ENCODE data around the gene UBTF.

UBTF gene

GRCh38 chr17:44197107-44197506 lies 22.4 kb downstream of the UBTF start:
- no peak for DNase-seq

GRCh38 chr17:44193326-44194084 lies 26.0 kb downstream of the UBTF start:
- no peak for DNase-seq

- no peak for DNase-seq
These were observed 26.7 kb downstream of the UBTF start for GRCh38 chr17:44192750-44193149.

GRCh38 chr17:44191941-44192496 lies 27.5 kb downstream of the UBTF start:
- no peak for DNase-seq

GRCh38 chr17:44191369-44191768 lies 28.1 kb downstream of the UBTF start:
- no peak for DNase-seq

GRCh38 chr17:44190481-44190880 lies 29.0 kb downstream of the UBTF start:
- DNase-seq = no peak

GRCh38 chr17:44188576-44189403 lies 30.7 kb downstream of the UBTF start:
- DNase-seq = no peak

- DNase-seq = no peak
These were observed 32.2 kb downstream of the UBTF start for GRCh38 chr17:44187131-44187899.

- DNase-seq = peak; percentile 97
These were observed 33.0 kb downstream of the UBTF start, which contains the start of gene TMUB2 for GRCh38 chr17:44186307-44187130. Gene TMUB2, plus strand, starts transcription at chr17:44186972. Its CDS starts 737 bp downstream, at chr17:44187709.

- DNase-seq = no peak
These were observed 35.2 kb downstream of the UBTF start for GRCh38 chr17:44184212-44184810.

- no peak for DNase-seq
These were observed 36.5 kb downstream of the UBTF start for GRCh38 chr17:44183024-44183423.

- no peak for DNase-seq
These were observed 41.3 kb downstream of the UBTF start for GRCh38 chr17:44178133-44178532.

GRCh38 chr17:44177640-44178039 lies 41.8 kb downstream of the UBTF start:
- DNase-seq = no peak

- DNase-seq = no peak
These were observed 42.6 kb downstream of the UBTF start for GRCh38 chr17:44176671-44177501.

GRCh38 chr17:44176257-44176656 lies 43.2 kb downstream of the UBTF start:
- DNase-seq = no peak

GRCh38 chr17:44174427-44174826 lies 45.0 kb downstream of the UBTF start:
- DNase-seq = no peak

- DNase-seq = no peak
These were observed 47.5 kb downstream of the UBTF start for GRCh38 chr17:44171931-44172455.

GRCh38 chr17:44170499-44171201 lies 48.8 kb downstream of the UBTF start, which contains the start of gene ASB16:
Gene ASB16, plus strand, starts transcription at chr17:44170704. Its CDS starts 86 bp downstream, at chr17:44170790.
- DNase-seq = no peak

- no peak for DNase-seq
These were observed 49.4 kb downstream of the UBTF start for GRCh38 chr17:44170135-44170498.
